ENCODE data around the gene SBF2. TPM values are rescaled to one million over a fixed set of nuclear protein-coding genes. Genes with fewer than 3 reads are reported as not detected.

SBF2 gene
- total RNA-seq, 1 experiment from 2014 or later = 30.2 TPM

- H3K23me2 ChIP-seq (ENCODE audit: insufficient read length, low read depth, low read length, poor library complexity, severe bottlenecking) = no peaks in the 10 kb centered on the region
These were observed 32.3 kb upstream of the SBF2 start for GRCh38 chr11:10326012-10326964.

More at GRCh38 chr11:10326012-10326964, 32.3 kb upstream of the SBF2 start:
- Histone ChIP-seq H3K23ac (ENCODE audit: insufficient read length, low read depth, low read length) (no peak overlapping the region), H3K14ac (ENCODE audit: insufficient read depth, low read length) (no peak overlapping the region), H2BK20ac (ENCODE audit: low read depth, low read length, poor library complexity, severe bottlenecking) (no peak overlapping the region), H3K18ac (ENCODE audit: insufficient read length, low read depth, low read length) (no peak overlapping the region), H3T11ph (ENCODE audit: low read length) (no peak overlapping the region), H3K9ac (ENCODE audit: extremely low read depth, insufficient read length, low read length) (no peak overlapping the region), H3K4me1 (ENCODE audit: insufficient read depth, low read length) (peaks cover 13% of the 10 kb centered on the region), H2BK5ac (ENCODE audit: insufficient read length, low read length) (no peak overlapping the region), H3K27ac (ENCODE audit: insufficient read length, low read depth, low read length) (no peak overlapping the region), H3K4ac (ENCODE audit: low read depth, low read length) (no peak overlapping the region), H4K91ac (ENCODE audit: insufficient read length, low read depth, low read length) (no peak overlapping the region), H3K79me1 (ENCODE audit: insufficient read depth, low read depth, low read length, poor library complexity, severe bottlenecking) (no peaks in the 10 kb centered on the region), H4K5ac (ENCODE audit: insufficient read length, low read depth, low read length) (no peak overlapping the region), H3K9me3 (ENCODE audit: control insufficient read depth, low read depth, low read length) (no peaks in the 10 kb centered on the region), H2BK120ac (ENCODE audit: low read depth, low read length, poor library complexity, severe bottlenecking) (no peak overlapping the region), H2AFZ (ENCODE audit: low read length) (no peak overlapping the region), H3K56ac (ENCODE audit: insufficient read length, low read depth, low read length) (no peak overlapping the region), H4K8ac (replicated peaks; ENCODE audit: insufficient read length, low read depth, low read length) (no peak overlapping the region), H4K20me1 (ENCODE audit: control insufficient read depth, insufficient read depth, insufficient read length) (no peaks in the 10 kb centered on the region), H2BK12ac (ENCODE audit: insufficient read length, low read depth, low read length) (no peak overlapping the region), H3K4me2 (ENCODE audit: insufficient read depth, insufficient read length, low read length) (no peak overlapping the region), H3K79me2 (ENCODE audit: insufficient read depth, low read length) (no peaks in the 10 kb centered on the region), H2BK15ac (ENCODE audit: low read depth, low read length) (no peak overlapping the region), H3K27me3 (ENCODE audit: insufficient read depth, low read length) (no peaks in the 10 kb centered on the region), H2AK5ac (ENCODE audit: insufficient read length, low read length) (no peak overlapping the region)
- no peak for TF ChIP-seq CTCF (conservative IDR thresholded peaks at IDR 0.05)
- peaks cover 2% of the 10 kb centered on the region; the same call in 1 of the 2 replicates for H3K27me3 Mint-ChIP-seq (ENCODE audit: low read depth)
- H3K36me3 Mint-ChIP-seq (ENCODE audit: insufficient read depth in 1 of 3, low read depth in 3 of 3) = no peaks in the 10 kb centered on the region; a peak in 2 of 7 replicates
- H3K27ac Mint-ChIP-seq = peak overlapping the region in 2 of 3 experiments; percentile 46 to 93; a peak in 3 of 7 replicates
- DNase-seq = no peak
- no CpG with 5 or more reads among the region's 2 CpGs for WGBS (ENCODE audit: extremely low coverage, insufficient read length, low lambda C conversion rate)
- H3K4me1 Mint-ChIP-seq = peaks cover 27 to 56% of the 10 kb centered on the region in 2 experiments
- H3K4me3 Mint-ChIP-seq = no peak overlapping the region
- no peaks in the 10 kb centered on the region; a peak in 1 of 5 replicates for H3K9me3 Mint-ChIP-seq

Data from H9 (cell line).